BLaER1 treated with 17β-estradiol and CSF1 and Interleukin-3, amounts not matched to agents 10 nM and 100 nM (cell line): Measurements from ENCODE around the gene ALG9.

Source experiments
- H3K27ac ChIP-seq, 11 experiments: shearing (Covaris generic); formaldehyde crosslinking; 2 replicates each; pipeline ENCODE4 v1.8.1; 2022
- H3K27me3 ChIP-seq, 11 experiments: shearing (Covaris generic); formaldehyde crosslinking; 2 replicates each; pipeline ENCODE4 v1.8.1; 2022
- H3K36me3 ChIP-seq, 11 experiments: shearing (Covaris generic); formaldehyde crosslinking; 2 replicates each; pipeline ENCODE4 v1.8.1; 2022
- H3K4me1 ChIP-seq, 10 experiments: shearing (Covaris generic); formaldehyde crosslinking; 2 replicates each; pipeline ENCODE4 v1.8.1; 2022
- H3K4me2 ChIP-seq, 11 experiments: shearing (Covaris generic); formaldehyde crosslinking; 2 replicates each; pipeline ENCODE4 v1.8.1; 2022
- H3K4me3 ChIP-seq, 10 experiments: shearing (Covaris generic); formaldehyde crosslinking; 2 replicates each; pipeline ENCODE4 v1.8.1; 2022
- H3K9ac ChIP-seq, 11 experiments: shearing (Covaris generic); formaldehyde crosslinking; 2 replicates each; pipeline ENCODE4 v1.8.1; 2022
- H3K9me3 ChIP-seq, 11 experiments: shearing (Covaris generic); formaldehyde crosslinking; replicated peaks in 1 of 11; 2 replicates each; pipeline ENCODE4 v1.8.1; 2022
- H4K20me1 ChIP-seq, 11 experiments: shearing (Covaris generic); formaldehyde crosslinking; 2 replicates each; pipeline ENCODE4 v1.8.1; 2022
- Cebpa-rat ChIP-seq, 11 experiments: shearing (Covaris generic); IDR thresholded peaks; 2 replicates each; pipeline ENCODE4 v1.8.1; 2022

Gene ALG9

DNA sequence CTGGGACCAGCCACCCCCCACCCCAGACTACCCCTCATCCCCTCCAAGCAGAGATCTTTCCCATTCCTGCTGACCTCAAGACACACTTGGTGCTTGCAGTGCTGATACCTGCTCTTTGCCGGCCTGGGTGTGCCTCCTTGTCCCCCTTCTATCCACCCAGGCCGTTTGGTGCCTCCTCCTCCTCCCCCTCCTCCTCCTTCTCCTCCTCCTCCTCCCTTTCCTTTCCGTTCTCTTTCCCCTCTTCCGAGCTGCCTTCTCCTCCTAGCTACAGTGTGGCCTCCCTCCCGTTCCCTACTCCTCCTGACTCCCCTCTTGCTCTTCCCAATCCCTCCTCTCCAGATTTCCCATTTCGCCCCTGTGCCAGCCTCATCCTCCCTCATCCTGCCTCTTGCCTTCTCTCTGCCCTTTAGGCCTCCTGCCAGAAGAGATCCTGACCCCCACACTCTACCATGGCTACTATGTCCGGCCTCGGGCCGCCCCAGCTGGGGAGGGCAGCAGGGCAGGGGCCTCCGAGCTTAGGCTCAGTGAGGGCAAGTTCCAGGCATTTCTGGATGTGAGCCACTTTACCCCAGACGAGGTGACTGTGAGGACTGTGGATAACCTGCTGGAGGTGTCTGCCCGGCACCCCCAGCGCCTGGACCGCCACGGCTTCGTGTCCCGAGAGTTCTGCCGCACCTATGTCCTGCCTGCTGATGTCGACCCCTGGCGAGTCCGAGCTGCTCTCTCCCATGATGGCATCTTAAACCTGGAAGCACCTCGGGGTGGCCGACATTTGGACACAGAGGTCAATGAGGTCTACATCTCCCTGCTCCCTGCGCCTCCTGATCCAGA, 41.9 kb upstream of the ALG9 start:
- no peaks in the 10 kb centered on the region for H3K36me3 ChIP-seq
- H3K9me3 ChIP-seq, result no peaks in the 10 kb centered on the region
- no peaks in the 10 kb centered on the region for H3K4me1 ChIP-seq
- H3K4me2 ChIP-seq, result no peak overlapping the region
- TF ChIP-seq Cebpa-rat (IDR thresholded peaks at IDR 0.05), result no peak
- no peaks in the 10 kb centered on the region for H4K20me1 ChIP-seq
- no peak overlapping the region for H3K27ac ChIP-seq
- H3K4me3 ChIP-seq, result no peak overlapping the region
- H3K27me3 ChIP-seq, result no peaks in the 10 kb centered on the region
- no peak overlapping the region for H3K9ac ChIP-seq

- no peaks in the 10 kb centered on the region for H4K20me1 ChIP-seq
- no peaks in the 10 kb centered on the region for H3K36me3 ChIP-seq
- no peaks in the 10 kb centered on the region for H3K9me3 ChIP-seq
- no peaks in the 10 kb centered on the region for H3K27me3 ChIP-seq
- H3K4me2 ChIP-seq, result no peak within 1 kb of the TSS
- H3K27ac ChIP-seq, result no peak within 1 kb of the TSS
- TF ChIP-seq Cebpa-rat (IDR thresholded peaks at IDR 0.05), result no peak
- H3K4me1 ChIP-seq, result no peaks in the 10 kb centered on the region
- no peak within 1 kb of the TSS for H3K9ac ChIP-seq
- no peak within 1 kb of the TSS for H3K4me3 ChIP-seq
Observed at GRCh38 chr11:111912535-111912934, 41.2 kb upstream of the ALG9 start, which contains the start of gene HSPB2. HSPB2 (plus strand) TSS chr11:111912734; CDS start chr11:111912830, 96 bp downstream.

GRCh38 chr11:111911563-111912401, 40.4 kb upstream of the ALG9 start, which contains the start of gene CRYAB:
CRYAB (minus strand) TSS chr11:111911770; CDS start chr11:111911724, 46 bp downstream.
- H3K4me3 ChIP-seq, result no peak within 1 kb of the TSS
- no peaks in the 10 kb centered on the region for H3K36me3 ChIP-seq
- no peak for TF ChIP-seq Cebpa-rat (IDR thresholded peaks at IDR 0.05)
- H3K9ac ChIP-seq, result no peak within 1 kb of the TSS
- H3K4me1 ChIP-seq, result no peaks in the 10 kb centered on the region
- H3K9me3 ChIP-seq, result no peaks in the 10 kb centered on the region; a peak in 1 of 22 replicates
- H3K4me2 ChIP-seq, result no peak within 1 kb of the TSS
- H3K27me3 ChIP-seq, result no peaks in the 10 kb centered on the region
- H3K27ac ChIP-seq, result no peak within 1 kb of the TSS
- H4K20me1 ChIP-seq, result no peaks in the 10 kb centered on the region

GRCh38 chr11:111910676-111911562, 39.5 kb upstream of the ALG9 start:
- Histone ChIP-seq H3K4me3 (no peak overlapping the region), H4K20me1 (no peaks in the 10 kb centered on the region), H3K9ac (no peak overlapping the region), H3K9me3 (peaks cover 0 to 9% (median 3%) of the 10 kb centered on the region in 11 experiments; a peak in 15 of 22 replicates), H3K27ac (no peak overlapping the region), H3K27me3 (no peaks in the 10 kb centered on the region), H3K4me2 (no peak overlapping the region), H3K4me1 (no peaks in the 10 kb centered on the region), H3K36me3 (no peaks in the 10 kb centered on the region)
- no peak for TF ChIP-seq Cebpa-rat (IDR thresholded peaks at IDR 0.05)

- H4K20me1 ChIP-seq, result no peaks in the 10 kb centered on the region
- TF ChIP-seq Cebpa-rat (IDR thresholded peaks at IDR 0.05), result no peak
- H3K9me3 ChIP-seq, result peaks cover 13 to 24% (median 18%) of the 10 kb centered on the region in 11 experiments
- H3K27me3 ChIP-seq, result no peaks in the 10 kb centered on the region
- H3K36me3 ChIP-seq, result no peaks in the 10 kb centered on the region; a peak in 1 of 22 replicates
- H3K27ac ChIP-seq, result no peak overlapping the region
- H3K4me2 ChIP-seq, result no peak overlapping the region
- H3K4me1 ChIP-seq, result peaks cover 0 to 4% (median 0%) of the 10 kb centered on the region in 10 experiments; a peak in 3 of 20 replicates
- H3K9ac ChIP-seq, result no peak overlapping the region
- no peak overlapping the region for H3K4me3 ChIP-seq
Observed at GRCh38 chr11:111909378-111909777, 38.0 kb upstream of the ALG9 start.

DNA sequence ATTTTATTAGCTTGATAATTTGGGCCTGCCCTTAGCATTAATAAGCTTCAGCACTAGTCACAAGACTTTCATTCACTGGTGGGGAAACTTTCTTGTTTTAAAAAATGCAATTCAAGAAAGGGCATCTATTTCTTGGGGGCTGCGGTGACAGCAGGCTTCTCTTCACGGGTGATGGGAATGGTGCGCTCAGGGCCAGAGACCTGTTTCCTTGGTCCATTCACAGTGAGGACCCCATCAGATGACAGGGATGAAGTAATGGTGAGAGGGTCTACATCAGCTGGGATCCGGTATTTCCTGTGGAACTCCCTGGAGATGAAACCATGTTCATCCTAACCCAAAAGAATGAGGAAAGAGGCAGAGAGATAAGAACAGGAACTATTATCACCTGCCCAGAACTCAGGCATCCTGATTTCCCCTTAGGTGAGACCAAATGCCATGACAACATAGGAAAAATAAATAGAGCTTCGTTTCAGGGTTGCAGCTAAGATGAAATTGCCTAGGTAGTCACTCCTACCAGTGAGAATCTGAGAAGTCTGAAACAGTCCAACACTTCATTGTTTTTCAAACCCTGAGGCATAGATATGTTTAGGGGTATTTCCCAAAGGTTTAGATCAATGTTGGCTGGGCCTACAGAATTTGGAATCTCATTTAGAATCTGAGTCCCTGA, 37.4 kb upstream of the ALG9 start:
- H3K9me3 ChIP-seq, result peaks cover 16 to 30% (median 23%) of the 10 kb centered on the region in 11 experiments
- no peak overlapping the region for H3K4me3 ChIP-seq
- no peaks in the 10 kb centered on the region; a peak in 1 of 22 replicates for H3K36me3 ChIP-seq
- H3K27me3 ChIP-seq, result no peaks in the 10 kb centered on the region
- no peak overlapping the region for H3K4me2 ChIP-seq
- H3K9ac ChIP-seq, result no peak overlapping the region
- H4K20me1 ChIP-seq, result no peaks in the 10 kb centered on the region
- no peak overlapping the region for H3K27ac ChIP-seq
- TF ChIP-seq Cebpa-rat (IDR thresholded peaks at IDR 0.05), result no peak
- peaks cover 0 to 4% (median 0%) of the 10 kb centered on the region in 10 experiments; a peak in 3 of 20 replicates for H3K4me1 ChIP-seq

DNA sequence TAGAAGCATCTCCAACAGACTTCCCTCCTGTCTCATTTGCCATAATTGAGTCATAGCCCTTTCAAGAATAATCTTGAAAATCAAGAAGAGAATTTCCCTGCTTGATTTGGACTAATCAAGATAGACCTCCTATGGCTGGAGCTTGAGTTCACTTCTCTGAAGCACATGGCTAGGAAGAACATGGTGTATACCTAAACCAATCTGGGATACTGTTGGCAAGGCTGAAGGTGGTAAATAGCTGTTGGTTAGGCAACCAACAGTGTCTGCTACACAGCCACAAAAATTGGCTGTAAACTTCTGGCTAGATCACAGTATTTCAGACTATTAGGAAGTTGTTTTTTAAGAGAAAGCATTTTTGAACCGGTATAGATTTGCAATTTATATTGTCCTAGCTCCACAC, 35.3 kb upstream of the ALG9 start:
- Histone ChIP-seq H3K27me3 (no peaks in the 10 kb centered on the region), H3K9me3 (peaks cover 16 to 33% (median 23%) of the 10 kb centered on the region in 11 experiments), H3K4me3 (no peak overlapping the region), H3K36me3 (no peaks in the 10 kb centered on the region; a peak in 1 of 22 replicates), H4K20me1 (no peaks in the 10 kb centered on the region), H3K27ac (no peak overlapping the region), H3K4me1 (peaks cover 0 to 4% (median 0%) of the 10 kb centered on the region in 10 experiments; a peak in 3 of 20 replicates), H3K9ac (no peak overlapping the region), H3K4me2 (no peak overlapping the region)
- TF ChIP-seq Cebpa-rat (IDR thresholded peaks at IDR 0.05), result no peak

DNA sequence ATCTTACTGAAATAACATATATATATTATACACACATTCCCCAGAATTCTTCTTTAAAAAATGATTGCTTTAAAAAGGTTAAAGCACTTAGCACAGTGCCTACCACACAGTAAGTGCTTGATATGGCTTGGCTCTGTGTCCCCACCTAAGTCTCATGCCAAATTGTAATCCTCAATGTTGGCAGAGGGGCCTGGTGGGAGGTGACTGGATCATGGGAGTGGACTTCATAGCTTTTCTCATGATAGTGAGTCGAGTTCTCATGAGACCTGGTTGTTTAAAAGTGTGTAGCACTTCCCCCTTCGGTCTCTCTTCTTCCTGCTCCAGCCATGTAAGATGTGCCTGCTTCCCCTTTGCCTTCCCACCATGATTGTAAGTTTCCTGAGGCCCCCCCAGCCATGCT, 34.0 kb upstream of the ALG9 start:
- TF ChIP-seq Cebpa-rat (IDR thresholded peaks at IDR 0.05), result no peak
- Histone ChIP-seq H3K4me3 (no peak overlapping the region; a peak in 1 of 20 replicates), H3K4me1 (peaks cover 0 to 4% (median 0%) of the 10 kb centered on the region in 10 experiments; a peak in 3 of 20 replicates), H3K4me2 (no peak overlapping the region), H3K27me3 (no peaks in the 10 kb centered on the region), H4K20me1 (no peaks in the 10 kb centered on the region), H3K9ac (no peak overlapping the region), H3K9me3 (peaks cover 16 to 33% (median 23%) of the 10 kb centered on the region in 11 experiments), H3K36me3 (no peaks in the 10 kb centered on the region; a peak in 1 of 22 replicates), H3K27ac (no peak overlapping the region)
